Astrocyte of the cerebellum (primary cell): ENCODE results near the gene LRP5.

Source experiments
- DNase-seq: peaks from one replicate; pipeline ENCODE4 v3.0.0-alpha.2; 2011; ENCODE audit warnings: low read depth
- H3K4me3 ChIP-seq: 2 replicates; pipeline ENCODE4 v1.5.1; 2011; ENCODE audit warnings: mild to moderate bottlenecking, low read depth, low read length, moderate library complexity
- in situ Hi-C: cut with HindIII; loops from 2 replicates; pipeline ENCODE4 v1.10.0; 2017; ENCODE audit warnings: low sequenced_read_pairs
- TF ChIP-seq, protein P1 (sequence below): IDR thresholded peaks from 2 replicates; pipeline ENCODE4 v1.5.1; 2012; ENCODE audit warnings: low read length, low read depth, moderate library complexity, mild to moderate bottlenecking; ENCODE audit errors: missing control alignments

LRP5 gene

GRCh38 chr11:68329536-68329935 is 17.1 kb downstream of the LRP5 start:
- TF ChIP-seq, protein P1, sequence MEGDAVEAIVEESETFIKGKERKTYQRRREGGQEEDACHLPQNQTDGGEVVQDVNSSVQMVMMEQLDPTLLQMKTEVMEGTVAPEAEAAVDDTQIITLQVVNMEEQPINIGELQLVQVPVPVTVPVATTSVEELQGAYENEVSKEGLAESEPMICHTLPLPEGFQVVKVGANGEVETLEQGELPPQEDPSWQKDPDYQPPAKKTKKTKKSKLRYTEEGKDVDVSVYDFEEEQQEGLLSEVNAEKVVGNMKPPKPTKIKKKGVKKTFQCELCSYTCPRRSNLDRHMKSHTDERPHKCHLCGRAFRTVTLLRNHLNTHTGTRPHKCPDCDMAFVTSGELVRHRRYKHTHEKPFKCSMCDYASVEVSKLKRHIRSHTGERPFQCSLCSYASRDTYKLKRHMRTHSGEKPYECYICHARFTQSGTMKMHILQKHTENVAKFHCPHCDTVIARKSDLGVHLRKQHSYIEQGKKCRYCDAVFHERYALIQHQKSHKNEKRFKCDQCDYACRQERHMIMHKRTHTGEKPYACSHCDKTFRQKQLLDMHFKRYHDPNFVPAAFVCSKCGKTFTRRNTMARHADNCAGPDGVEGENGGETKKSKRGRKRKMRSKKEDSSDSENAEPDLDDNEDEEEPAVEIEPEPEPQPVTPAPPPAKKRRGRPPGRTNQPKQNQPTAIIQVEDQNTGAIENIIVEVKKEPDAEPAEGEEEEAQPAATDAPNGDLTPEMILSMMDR = no peak
- no peak overlapping the region for H3K4me3 ChIP-seq
- no peak for DNase-seq
- in situ Hi-C loops = no loop called here

DNA sequence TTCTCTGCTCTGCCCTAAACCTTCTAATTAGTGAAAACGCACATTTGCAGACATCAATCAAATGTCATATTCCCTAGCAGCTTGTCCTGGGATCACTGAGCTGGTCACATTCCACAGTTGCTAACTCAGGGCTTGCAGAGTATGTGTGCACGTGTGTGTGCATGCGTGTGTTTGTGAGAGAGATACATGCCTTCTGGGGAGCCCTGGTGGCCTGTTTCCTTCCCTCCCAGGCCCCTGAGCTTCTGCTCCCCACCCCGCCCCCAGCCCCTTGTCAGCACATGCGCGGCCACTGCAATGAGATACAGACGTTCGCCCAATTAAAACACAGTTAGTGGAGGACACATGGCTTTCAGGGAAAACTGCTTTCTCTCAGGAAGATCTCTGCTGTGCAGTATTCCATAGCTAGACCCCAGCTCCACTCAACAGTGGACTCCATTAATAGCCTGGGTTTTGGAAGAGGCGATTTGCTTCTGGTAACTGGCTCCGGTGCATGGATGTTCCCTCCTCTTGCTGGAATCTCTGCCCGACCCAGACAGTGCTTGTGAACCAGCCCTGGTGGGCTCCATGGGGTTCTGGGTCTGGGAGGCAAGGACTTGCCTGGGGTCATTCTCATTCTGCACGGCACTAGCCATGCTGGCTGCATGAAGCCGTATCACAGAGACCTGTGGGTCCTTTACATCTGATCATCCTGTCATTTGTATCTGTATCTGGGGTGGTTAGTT is 17.7 kb downstream of the LRP5 start:
- no peak for DNase-seq

GRCh38 chr11:68330700-68331337 is 18.4 kb downstream of the LRP5 start:
- DNase-seq = no peak
- in situ Hi-C loops = no loop called here
- H3K4me3 ChIP-seq = no peak overlapping the region
- TF ChIP-seq, protein P1 = no peak

More for the DNA sequence above, 17.7 kb downstream of the LRP5 start:
- TF ChIP-seq, protein P1 = no peak
- H3K4me3 ChIP-seq = no peak overlapping the region
- in situ Hi-C loops = no loop called here

DNA sequence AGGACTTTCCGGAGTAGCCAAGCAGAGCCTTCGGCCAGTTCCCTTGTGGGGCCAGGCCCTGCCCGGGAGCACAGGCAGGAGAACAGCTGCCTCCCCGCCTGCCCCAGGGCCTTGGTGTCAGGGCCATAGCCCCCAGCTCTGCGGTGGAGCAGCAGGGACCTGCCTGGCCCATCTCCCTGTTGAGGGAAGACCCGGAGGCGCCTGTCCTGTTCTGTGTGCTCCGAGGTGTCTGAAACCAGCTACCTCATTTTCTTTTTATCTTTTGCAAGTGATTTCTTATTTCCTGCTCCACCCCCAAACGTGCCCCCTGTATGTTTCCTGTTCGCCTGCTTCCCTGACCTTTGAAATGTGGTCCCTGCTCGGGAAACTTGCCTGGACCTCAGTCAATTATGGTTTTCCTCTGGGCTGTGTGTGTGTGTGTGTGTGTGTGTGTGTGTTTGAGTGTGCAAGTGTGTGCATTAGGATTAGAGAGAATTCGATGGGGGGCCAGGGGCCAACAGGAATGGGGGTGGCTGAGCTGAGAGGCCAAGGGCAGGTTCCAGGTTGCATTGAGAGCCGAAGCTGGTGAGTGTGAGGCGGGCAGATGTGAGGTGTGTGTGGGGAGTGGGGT is 19.1 kb downstream of the LRP5 start:
- in situ Hi-C loops = no loop called here
- no peak overlapping the region for H3K4me3 ChIP-seq
- DNase-seq = no peak
- TF ChIP-seq, protein P1 = no peak

- in situ Hi-C loops = no loop called here
- TF ChIP-seq, protein P1 = no peak
- no peak for DNase-seq
- H3K4me3 ChIP-seq = no peak overlapping the region
These were observed 19.8 kb downstream of the LRP5 start for GRCh38 chr11:68332186-68332585.

GRCh38 chr11:68333173-68333572 is 20.8 kb downstream of the LRP5 start:
- in situ Hi-C loops = no loop called here
- DNase-seq = no peak
- no peak overlapping the region for H3K4me3 ChIP-seq
- TF ChIP-seq, protein P1 = no peak
